Activated naive CD4-positive, alpha-beta T cell treated with anti-CD3 and anti-CD28 coated beads, Interleukin-2, amount 50 U/mL, for 24 hours (primary cell): ENCODE measurements around the gene MEGF8.

Experiments used
- H3K27ac Mint-ChIP-seq: one replicate; pipeline ENCODE4 v1.8.0; 2021; ENCODE audit warnings: mild to moderate bottlenecking, mixed read lengths
- H3K27me3 Mint-ChIP-seq: one replicate; pipeline ENCODE4 v1.8.0; 2021; ENCODE audit warnings: mixed read lengths
- H3K36me3 Mint-ChIP-seq: one replicate; pipeline ENCODE4 v1.8.0; 2021; ENCODE audit warnings: mixed read lengths
- H3K4me1 Mint-ChIP-seq: one replicate; pipeline ENCODE4 v1.8.0; 2021; ENCODE audit warnings: mixed read lengths
- H3K4me3 Mint-ChIP-seq: one replicate; pipeline ENCODE4 v1.8.0; 2021; ENCODE audit warnings: mild to moderate bottlenecking, mixed read lengths
- H3K9me3 Mint-ChIP-seq: one replicate; pipeline ENCODE4 v1.8.0; 2021; ENCODE audit warnings: mixed read lengths

MEGF8 gene

DNA sequence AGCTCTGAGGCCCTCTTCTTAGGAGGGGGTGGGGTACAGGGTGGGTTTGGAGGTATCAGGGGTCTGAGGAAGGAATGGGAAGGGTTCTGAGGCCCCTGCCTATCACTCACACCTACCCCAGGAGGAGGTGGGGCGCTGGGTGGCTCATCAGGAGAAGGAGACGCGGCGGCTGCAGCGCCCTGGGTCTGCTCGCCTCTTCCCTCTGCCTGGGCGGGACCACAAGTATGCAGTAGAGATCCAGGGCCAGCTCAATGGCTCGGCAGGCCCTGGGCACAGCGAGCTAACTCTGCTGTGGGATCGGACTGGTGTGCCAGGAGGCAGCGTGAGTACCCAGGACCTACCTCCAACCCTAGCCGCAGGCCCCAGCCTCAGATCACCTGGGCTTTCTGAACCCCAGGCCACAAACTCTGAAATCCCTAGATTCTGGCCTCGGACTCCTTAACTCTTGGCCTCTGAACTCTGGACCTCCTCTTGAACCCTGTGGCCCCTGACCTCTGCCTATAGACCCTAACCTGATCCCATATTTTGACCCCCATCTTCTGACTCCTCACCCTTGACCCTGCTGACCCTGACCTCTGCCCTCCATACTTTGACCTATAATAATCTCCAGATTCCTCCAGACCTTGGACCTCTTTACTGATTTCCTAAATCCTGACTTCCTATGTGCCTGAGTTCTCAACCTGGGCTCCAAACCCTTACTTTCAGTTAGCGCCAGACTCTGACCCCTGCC is 24.1 kb downstream of the MEGF8 start:
- no peaks in the 10 kb centered on the region for H3K9me3 Mint-ChIP-seq
- H3K4me3 Mint-ChIP-seq: no peak overlapping the region
- H3K4me1 Mint-ChIP-seq: no peaks in the 10 kb centered on the region
- H3K27me3 Mint-ChIP-seq: no peaks in the 10 kb centered on the region
- H3K36me3 Mint-ChIP-seq: peaks cover 10% of the 10 kb centered on the region
- no peak overlapping the region for H3K27ac Mint-ChIP-seq

DNA sequence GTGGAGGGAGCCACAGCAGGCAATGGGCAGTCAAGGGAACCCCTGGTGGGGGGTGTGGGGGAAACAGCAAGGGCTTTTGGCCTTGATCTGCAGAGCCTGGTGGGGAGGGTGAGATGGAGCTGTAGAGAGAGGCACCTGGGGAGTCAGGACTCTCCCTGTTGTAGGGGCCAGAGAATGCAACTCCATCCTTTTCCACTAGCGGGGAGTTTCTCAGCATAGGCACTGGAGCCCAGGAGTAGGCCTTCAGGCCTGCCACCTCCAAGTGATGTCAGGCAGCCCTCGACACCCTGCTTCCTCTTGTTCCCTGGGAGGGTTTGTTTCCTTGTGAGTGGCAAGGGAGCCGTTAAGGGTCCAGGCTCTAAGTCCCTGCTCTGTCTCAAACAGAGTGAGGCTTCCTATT is 25.0 kb downstream of the MEGF8 start:
- H3K9me3 Mint-ChIP-seq: no peaks in the 10 kb centered on the region
- H3K27me3 Mint-ChIP-seq: no peaks in the 10 kb centered on the region
- H3K27ac Mint-ChIP-seq: no peak overlapping the region
- H3K4me3 Mint-ChIP-seq: no peak overlapping the region
- no peaks in the 10 kb centered on the region for H3K4me1 Mint-ChIP-seq
- peaks cover 10% of the 10 kb centered on the region for H3K36me3 Mint-ChIP-seq

DNA sequence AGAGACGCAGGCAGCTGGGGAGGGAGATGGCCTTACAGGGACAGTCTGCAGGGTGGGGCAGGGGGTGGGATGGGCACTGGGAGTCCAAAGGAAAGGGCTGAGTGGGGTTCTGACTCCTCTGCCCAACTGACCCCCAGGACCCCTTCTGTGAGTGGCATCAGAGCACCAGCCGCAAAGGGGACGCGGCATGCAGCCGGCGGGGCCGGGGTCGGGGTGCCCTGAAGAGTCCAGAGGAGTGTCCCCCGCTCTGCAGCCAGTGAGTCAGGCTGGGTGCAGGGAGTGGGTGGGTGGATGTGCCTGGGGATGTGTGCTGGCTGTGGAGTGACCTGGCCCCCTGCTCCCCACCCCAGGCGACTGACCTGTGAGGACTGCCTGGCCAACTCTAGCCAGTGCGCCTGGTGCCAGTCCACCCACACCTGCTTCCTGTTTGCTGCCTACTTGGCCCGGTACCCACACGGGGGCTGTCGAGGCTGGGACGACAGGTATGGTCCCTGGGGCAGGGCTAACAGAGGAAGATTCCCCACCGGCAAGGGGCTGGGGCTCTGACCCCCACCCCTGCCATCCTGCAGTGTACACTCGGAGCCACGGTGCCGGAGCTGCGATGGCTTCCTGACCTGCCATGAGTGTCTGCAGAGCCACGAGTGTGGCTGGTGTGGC is 25.8 kb downstream of the MEGF8 start:
- H3K27me3 Mint-ChIP-seq: no peaks in the 10 kb centered on the region

DNA sequence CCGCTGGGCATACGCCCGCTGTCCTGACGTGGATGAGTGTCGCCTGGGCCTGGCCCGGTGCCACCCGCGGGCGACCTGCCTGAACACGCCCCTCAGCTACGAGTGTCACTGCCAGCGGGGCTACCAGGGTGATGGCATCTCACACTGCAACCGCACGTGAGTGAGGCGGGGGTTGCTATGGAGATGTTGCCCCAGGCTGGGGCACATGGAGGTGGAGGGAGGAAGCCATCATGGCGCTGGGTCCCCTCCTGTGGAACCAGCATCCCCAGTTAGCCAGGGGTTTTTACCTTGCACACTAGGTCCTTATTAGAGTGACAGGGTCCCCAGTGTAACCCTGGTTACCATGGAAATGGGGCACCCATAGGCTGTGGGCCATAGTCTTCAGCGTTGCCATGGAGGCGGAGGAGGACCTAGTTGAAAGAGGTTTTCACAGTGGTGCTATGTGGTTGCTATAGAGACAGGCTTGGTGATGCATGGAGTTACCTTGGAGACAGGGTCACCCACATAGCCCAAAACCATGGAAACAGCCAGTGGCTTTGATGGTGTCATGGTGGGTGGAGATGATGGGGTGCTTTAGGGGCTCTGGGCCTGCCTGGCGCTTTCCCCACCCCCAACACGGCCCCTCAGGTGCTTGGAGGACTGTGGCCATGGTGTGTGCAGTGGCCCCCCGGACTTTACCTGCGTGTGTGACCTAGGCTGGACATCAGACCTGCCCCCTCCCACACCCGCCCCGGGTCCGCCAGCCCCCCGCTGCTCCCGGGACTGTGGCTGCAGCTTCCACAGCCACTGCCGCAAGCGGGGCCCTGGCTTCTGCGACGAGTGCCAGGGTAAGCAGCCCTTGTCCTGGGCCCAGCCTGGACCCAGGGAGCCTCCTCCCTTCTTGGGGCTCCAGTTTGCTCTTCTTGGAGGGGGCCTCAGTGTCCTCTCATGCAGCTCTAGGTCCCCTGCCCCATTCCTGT is 27.1 kb downstream of the MEGF8 start:
- Mint-ChIP-seq H3K9me3 (no peaks in the 10 kb centered on the region), H3K36me3 (peaks cover 10% of the 10 kb centered on the region), H3K27me3 (no peaks in the 10 kb centered on the region), H3K27ac (no peak overlapping the region), H3K4me3 (no peak overlapping the region), H3K4me1 (no peaks in the 10 kb centered on the region)

More for the DNA sequence above, 25.8 kb downstream of the MEGF8 start:
- H3K36me3 Mint-ChIP-seq: peaks cover 10% of the 10 kb centered on the region
- H3K4me1 Mint-ChIP-seq: no peaks in the 10 kb centered on the region
- H3K27ac Mint-ChIP-seq: no peak overlapping the region
- H3K4me3 Mint-ChIP-seq: no peak overlapping the region
- H3K9me3 Mint-ChIP-seq: no peaks in the 10 kb centered on the region

DNA sequence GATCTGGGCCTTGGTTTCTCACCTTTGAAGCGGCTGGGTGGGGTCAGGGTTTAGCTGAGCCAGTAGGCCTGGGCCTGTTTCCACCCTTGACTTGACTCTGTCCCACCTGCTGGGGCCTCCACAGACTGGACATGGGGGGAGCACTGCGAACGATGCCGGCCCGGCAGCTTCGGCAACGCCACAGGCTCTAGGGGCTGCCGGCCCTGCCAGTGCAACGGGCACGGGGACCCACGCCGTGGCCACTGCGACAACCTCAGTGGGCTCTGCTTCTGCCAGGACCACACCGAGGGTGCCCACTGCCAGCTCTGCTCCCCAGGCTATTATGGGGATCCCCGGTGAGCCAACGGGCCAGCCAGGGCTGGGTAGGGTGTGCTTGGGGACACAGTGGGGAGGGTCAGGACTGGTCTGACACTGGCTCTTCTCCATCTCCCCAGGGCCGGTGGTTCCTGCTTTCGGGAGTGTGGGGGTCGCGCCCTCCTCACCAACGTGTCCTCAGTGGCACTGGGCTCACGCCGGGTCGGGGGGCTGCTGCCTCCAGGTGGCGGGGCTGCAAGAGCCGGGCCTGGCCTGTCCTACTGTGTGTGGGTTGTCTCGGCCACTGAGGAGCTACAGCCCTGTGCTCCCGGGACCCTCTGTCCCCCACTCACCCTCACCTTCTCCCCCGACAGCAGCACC is 28.0 kb downstream of the MEGF8 start:
- peaks cover 5% of the 10 kb centered on the region for H3K36me3 Mint-ChIP-seq
- no peaks in the 10 kb centered on the region for H3K27me3 Mint-ChIP-seq
- H3K27ac Mint-ChIP-seq: no peak overlapping the region
- H3K4me3 Mint-ChIP-seq: no peak overlapping the region
- no peaks in the 10 kb centered on the region for H3K4me1 Mint-ChIP-seq
- no peaks in the 10 kb centered on the region for H3K9me3 Mint-ChIP-seq

DNA sequence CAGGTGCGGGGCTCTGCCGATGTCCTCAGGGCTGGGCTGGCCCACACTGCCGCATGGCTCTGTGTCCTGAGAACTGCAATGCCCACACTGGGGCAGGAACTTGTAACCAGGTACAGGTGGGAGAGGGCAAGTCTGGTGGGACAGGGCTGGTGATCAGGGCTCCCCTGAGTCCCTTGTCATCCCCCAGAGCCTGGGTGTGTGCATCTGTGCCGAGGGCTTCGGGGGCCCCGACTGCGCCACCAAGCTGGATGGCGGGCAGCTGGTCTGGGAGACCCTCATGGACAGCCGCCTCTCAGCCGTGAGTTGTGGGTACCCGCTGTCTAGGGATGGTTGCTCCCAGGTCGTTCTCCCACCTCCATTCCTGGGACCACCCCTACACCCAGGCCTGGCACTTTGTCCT is 30.5 kb downstream of the MEGF8 start:
- Mint-ChIP-seq H3K4me3 (no peak overlapping the region), H3K36me3 (peaks cover 5% of the 10 kb centered on the region), H3K9me3 (no peaks in the 10 kb centered on the region), H3K27ac (no peak overlapping the region), H3K4me1 (no peaks in the 10 kb centered on the region), H3K27me3 (no peaks in the 10 kb centered on the region)

DNA sequence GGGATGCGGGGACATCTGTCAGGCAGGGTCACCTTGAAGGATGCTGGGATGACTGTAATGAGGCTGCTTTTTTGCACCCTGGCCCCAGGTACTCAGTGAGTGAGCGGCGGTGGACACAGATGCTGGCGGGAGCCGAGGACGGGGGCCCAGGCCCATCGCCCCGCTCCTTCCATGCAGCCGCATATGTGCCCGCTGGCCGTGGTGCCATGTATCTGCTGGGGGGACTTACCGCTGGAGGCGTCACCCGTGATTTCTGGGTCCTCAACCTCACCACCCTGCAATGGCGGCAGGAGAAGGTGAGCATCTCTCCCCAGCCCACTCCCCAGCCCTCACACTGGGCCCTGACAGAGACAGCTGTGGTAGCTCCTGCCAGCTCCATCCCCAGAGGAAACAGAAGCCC is 31.3 kb downstream of the MEGF8 start:
- Mint-ChIP-seq H3K27me3 (no peaks in the 10 kb centered on the region), H3K4me1 (no peaks in the 10 kb centered on the region), H3K36me3 (peaks cover 4% of the 10 kb centered on the region), H3K9me3 (no peaks in the 10 kb centered on the region), H3K4me3 (no peak overlapping the region), H3K27ac (no peak overlapping the region)

DNA sequence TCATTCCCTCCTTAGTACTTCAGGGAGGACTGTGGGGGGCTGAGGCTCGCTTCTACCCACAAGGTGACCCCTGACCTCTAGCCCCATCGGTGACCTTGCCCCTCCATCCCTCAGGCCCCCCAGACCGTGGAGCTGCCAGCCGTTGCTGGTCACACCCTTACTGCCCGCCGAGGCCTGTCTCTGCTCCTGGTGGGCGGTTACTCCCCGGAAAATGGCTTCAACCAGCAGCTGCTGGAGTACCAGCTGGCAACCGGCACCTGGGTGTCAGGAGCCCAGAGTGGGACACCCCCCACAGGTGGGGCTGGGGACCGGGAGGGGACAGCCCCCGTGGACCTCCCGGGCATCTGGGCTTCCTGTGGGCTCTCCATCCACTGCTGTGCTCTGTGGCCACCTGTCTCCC is 31.9 kb downstream of the MEGF8 start:
- no peak overlapping the region for H3K27ac Mint-ChIP-seq
- peaks cover 2% of the 10 kb centered on the region for H3K36me3 Mint-ChIP-seq

DNA sequence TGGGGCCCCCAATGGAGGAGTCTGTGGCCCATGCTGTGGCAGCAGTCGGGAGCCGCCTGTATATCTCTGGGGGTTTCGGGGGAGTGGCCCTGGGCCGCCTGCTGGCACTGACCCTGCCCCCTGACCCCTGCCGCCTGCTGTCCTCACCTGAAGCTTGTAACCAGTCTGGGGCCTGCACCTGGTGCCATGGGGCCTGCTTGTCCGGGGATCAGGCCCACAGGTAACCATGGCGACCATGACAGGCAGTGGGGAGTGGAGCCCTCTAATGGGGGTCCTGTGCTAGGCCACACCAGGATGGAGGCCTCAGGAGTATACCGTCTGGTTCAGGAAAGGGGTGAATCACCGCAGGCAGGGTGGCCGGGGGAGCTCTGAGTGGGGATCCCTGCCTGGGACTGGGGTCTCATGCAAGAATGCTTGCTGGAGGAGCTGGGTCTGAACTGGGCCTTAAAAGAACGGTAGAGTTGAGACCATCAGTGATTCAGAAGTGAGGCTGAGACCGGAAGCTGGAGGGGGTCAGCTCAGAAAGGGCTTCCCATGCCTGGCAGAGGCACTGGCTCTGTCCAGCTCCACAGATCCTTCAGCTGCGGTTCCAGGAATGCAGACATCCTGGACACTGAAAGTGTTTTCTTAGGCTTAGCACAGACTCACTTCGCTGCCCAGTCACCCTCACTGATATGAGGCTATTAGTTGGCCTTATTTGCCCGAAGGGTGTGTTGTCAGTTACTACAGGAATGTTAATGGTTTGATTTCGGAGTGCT is 35.5 kb downstream of the MEGF8 start:
- Mint-ChIP-seq H3K4me1 (no peaks in the 10 kb centered on the region), H3K36me3 (peaks cover 3% of the 10 kb centered on the region), H3K9me3 (no peaks in the 10 kb centered on the region), H3K27me3 (no peaks in the 10 kb centered on the region), H3K27ac (no peak overlapping the region), H3K4me3 (no peak overlapping the region)

More for the DNA sequence above, 31.9 kb downstream of the MEGF8 start:
- H3K4me3 Mint-ChIP-seq: no peak overlapping the region
- no peaks in the 10 kb centered on the region for H3K27me3 Mint-ChIP-seq
- H3K4me1 Mint-ChIP-seq: no peaks in the 10 kb centered on the region
- no peaks in the 10 kb centered on the region for H3K9me3 Mint-ChIP-seq

DNA sequence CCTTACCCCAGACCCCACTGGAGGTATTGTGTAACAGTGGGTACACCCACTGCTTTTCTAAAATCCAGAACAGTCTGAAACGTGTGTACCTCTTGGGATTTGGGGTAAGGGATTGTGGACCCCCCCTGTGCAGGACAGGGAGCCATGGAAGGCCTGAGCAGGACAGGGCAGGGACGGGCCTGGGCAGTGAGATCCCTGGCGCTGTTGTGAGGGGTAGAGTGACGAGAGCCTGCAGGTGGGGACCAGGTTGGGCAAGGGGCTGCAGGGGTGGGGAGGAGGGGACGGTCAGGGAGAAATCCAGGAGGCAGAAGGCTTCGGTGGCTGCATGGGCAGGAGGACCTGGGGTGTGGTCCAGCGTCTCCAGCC is 36.1 kb downstream of the MEGF8 start:
- H3K4me3 Mint-ChIP-seq: no peak overlapping the region
- peaks cover 3% of the 10 kb centered on the region for H3K36me3 Mint-ChIP-seq
- H3K27me3 Mint-ChIP-seq: no peaks in the 10 kb centered on the region
- no peaks in the 10 kb centered on the region for H3K4me1 Mint-ChIP-seq
- H3K9me3 Mint-ChIP-seq: no peaks in the 10 kb centered on the region
- H3K27ac Mint-ChIP-seq: no peak overlapping the region

DNA sequence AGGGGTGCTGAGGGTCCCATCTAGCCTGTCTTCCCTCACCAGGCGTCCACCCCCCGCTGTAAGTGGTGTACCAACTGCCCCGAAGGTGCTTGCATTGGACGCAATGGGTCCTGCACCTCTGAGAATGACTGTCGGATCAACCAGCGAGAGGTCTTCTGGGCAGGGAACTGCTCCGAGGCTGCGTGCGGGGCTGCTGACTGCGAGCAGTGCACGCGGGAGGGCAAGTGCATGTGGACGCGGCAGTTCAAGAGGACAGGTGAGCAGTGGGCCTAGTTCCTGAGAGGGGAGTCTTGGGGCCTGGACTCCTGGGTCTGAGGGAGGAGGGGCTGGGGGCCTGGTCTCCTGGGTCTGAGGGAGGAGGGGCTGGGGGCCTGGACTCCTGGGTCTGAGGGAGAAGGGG is 36.9 kb downstream of the MEGF8 start:
- no peaks in the 10 kb centered on the region for H3K4me1 Mint-ChIP-seq
- H3K4me3 Mint-ChIP-seq: no peak overlapping the region
- no peaks in the 10 kb centered on the region for H3K27me3 Mint-ChIP-seq
- peaks cover 3% of the 10 kb centered on the region for H3K36me3 Mint-ChIP-seq
- no peaks in the 10 kb centered on the region for H3K9me3 Mint-ChIP-seq
- no peak overlapping the region for H3K27ac Mint-ChIP-seq

DNA sequence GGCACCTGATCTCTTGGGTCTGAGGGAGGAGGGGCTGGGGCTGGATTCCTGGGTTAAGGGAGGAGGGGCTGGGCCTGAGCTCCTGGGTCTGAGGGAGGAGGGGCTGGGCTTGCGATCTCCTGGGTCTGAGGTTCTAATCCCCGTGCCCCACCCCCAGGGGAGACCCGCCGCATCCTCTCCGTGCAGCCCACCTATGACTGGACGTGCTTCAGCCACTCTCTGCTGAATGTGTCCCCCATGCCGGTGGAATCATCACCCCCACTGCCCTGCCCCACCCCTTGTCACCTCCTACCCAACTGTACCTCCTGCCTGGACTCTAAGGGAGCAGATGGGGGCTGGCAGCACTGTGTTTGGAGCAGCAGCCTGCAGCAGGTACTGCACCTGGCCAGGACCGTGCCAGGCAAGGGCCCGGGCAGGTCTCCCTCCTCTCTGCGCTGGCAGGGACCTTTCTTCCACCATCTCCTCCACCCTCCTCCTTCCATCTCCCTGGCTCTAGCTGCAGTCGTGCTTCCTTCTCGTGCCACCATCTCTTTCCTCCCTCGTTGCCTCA is 37.5 kb downstream of the MEGF8 start:
- Mint-ChIP-seq H3K9me3 (no peaks in the 10 kb centered on the region), H3K4me3 (no peak overlapping the region), H3K27me3 (no peaks in the 10 kb centered on the region), H3K27ac (no peak overlapping the region), H3K36me3 (peaks cover 5% of the 10 kb centered on the region), H3K4me1 (no peaks in the 10 kb centered on the region)

DNA sequence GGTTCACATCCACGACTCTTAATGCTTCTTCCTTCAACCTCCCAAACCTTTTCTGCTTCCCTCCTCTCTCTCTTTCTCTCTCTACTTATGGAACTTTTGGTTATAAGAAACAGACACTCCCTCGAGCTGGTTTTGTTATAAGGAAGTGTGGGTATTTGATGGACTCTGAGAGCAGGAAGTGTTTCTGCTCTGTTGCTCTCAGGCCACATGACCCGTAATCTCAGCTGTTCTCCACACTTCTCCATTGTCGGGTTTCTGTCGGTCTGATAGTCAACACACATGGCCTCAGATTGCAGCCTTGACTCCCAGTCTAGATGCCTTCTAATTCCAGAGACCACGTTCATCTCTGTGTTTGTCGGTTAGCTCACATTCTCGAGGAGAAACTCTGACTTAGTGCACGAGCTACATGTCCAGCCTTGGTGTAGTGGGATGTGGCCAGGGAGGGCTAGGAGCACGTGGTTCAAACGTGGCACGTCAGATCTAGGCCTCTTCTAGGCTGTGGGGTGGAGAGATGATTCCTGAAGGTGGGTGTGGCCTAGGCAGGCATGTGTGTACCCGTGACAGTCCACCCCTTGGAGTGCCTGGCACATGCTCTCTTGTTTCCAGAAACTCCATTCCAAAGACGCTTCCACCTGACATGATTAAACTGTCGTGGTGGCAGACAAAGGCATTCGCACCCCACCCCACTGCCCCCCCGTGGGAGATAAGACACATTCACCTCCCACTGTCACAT is 38.3 kb downstream of the MEGF8 start:
- Mint-ChIP-seq H3K4me1 (no peaks in the 10 kb centered on the region), H3K27ac (no peak overlapping the region), H3K4me3 (no peak overlapping the region), H3K36me3 (peaks cover 5% of the 10 kb centered on the region), H3K27me3 (no peaks in the 10 kb centered on the region), H3K9me3 (no peaks in the 10 kb centered on the region)

DNA sequence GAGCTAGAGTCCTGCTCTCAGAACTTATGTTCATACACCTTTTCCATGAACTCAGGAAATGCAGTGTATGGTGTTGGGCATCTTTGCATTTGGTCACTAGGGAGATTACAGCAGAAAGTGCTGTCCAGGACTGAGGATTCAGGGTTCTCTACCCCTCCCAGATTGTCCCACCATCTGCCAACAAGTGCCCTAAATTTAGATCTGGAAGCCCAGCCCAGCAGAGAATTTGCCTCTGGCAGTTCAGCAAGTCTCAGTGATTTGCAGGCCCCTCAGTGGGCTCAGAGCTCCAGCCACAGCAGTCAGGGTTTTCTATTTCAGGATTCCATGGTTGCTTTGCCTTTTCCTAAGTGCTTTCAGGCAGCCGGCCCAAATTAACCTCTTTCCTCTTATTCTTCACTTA is 41.2 kb downstream of the MEGF8 start:
- no peak overlapping the region for H3K4me3 Mint-ChIP-seq
- peaks cover 5% of the 10 kb centered on the region for H3K36me3 Mint-ChIP-seq
- no peaks in the 10 kb centered on the region for H3K4me1 Mint-ChIP-seq
- no peaks in the 10 kb centered on the region for H3K27me3 Mint-ChIP-seq
- H3K27ac Mint-ChIP-seq: no peak overlapping the region
- no peaks in the 10 kb centered on the region for H3K9me3 Mint-ChIP-seq
